ENCODE results near the gene MBNL1. TPM values are rescaled to one million over a fixed set of nuclear protein-coding genes. Genes with fewer than 3 reads are reported as not detected.
A peak's percentile ranks its signal among the peaks of the same experiment; 100 is the strongest.

The MBNL1 gene
- 10 to 100 TPM in 11 of 12 donors, not detected in 1; 53.2 to 85.7 (median 66.9) TPM for polyA plus RNA-seq (ENCODE audit: insufficient read length in 12 of 12)
- long read RNA-seq, donor 1, full-length matches to known transcripts = 5 of 28 reads
- long read RNA-seq, donor 1, partial matches to known transcripts = 23 of 28 reads
- long read RNA-seq, donor 1, other reads (novel, unspliced or antisense) = 0 of 28 reads
- long read RNA-seq, donor 2, full-length matches to known transcripts = 3 of 3 reads
- long read RNA-seq, donor 2, partial matches to known transcripts = 0 of 3 reads
- long read RNA-seq, donor 2, other reads (novel, unspliced or antisense) = 0 of 3 reads
- long read RNA-seq, donor 3, full-length matches to known transcripts = 1 of 1 reads
- long read RNA-seq, donor 3, partial matches to known transcripts = 0 of 1 reads
- long read RNA-seq, donor 3, other reads (novel, unspliced or antisense) = 0 of 1 reads
- long read RNA-seq, donor 4, full-length matches to known transcripts = 1 of 11 reads
- long read RNA-seq, donor 4, partial matches to known transcripts = 10 of 11 reads
- long read RNA-seq, donor 4, other reads (novel, unspliced or antisense) = 0 of 11 reads
- long read RNA-seq, donor 5, full-length matches to known transcripts = 11 of 82 reads
- long read RNA-seq, donor 5, partial matches to known transcripts = 71 of 82 reads
- long read RNA-seq, donor 5, other reads (novel, unspliced or antisense) = 0 of 82 reads
- long read RNA-seq, donor 6, full-length matches to known transcripts = 3 of 3 reads
- long read RNA-seq, donor 6, partial matches to known transcripts = 0 of 3 reads
- long read RNA-seq, donor 6, other reads (novel, unspliced or antisense) = 0 of 3 reads
- long read RNA-seq, donor 7, partial matches to known transcripts = 5 of 5 reads
- long read RNA-seq, donor 7, other reads (novel, unspliced or antisense) = 0 of 5 reads
- long read RNA-seq, donor 8, full-length matches to known transcripts = 6 of 6 reads
- long read RNA-seq, donor 8, partial matches to known transcripts = 0 of 6 reads
- long read RNA-seq, donor 8, other reads (novel, unspliced or antisense) = 0 of 6 reads
- long read RNA-seq, donor 9, full-length matches to known transcripts = 1 of 1 reads
- long read RNA-seq, donor 9, partial matches to known transcripts = 0 of 1 reads
- long read RNA-seq, donor 9, other reads (novel, unspliced or antisense) = 0 of 1 reads
- long read RNA-seq, donor 10, full-length matches to known transcripts = 7 of 7 reads
- long read RNA-seq, donor 10, partial matches to known transcripts = 0 of 7 reads
- long read RNA-seq, donor 10, other reads (novel, unspliced or antisense) = 0 of 7 reads
- long read RNA-seq, donor 11, full-length matches to known transcripts = 3 of 3 reads
- long read RNA-seq, donor 11, partial matches to known transcripts = 0 of 3 reads
- long read RNA-seq, donor 11, other reads (novel, unspliced or antisense) = 0 of 3 reads

GRCh38 chr3:152268555-152269055 lies at the start of gene MBNL1:
Gene MBNL1, plus strand, starts transcription at chr3:152268929. Its CDS starts 31,265 bp downstream, at chr3:152300194.
- DNase-seq = peak; percentile 88

GRCh38 chr3:152219216-152219615 lies 49.5 kb upstream of the MBNL1 start:
- DNase-seq = no peak

DNA sequence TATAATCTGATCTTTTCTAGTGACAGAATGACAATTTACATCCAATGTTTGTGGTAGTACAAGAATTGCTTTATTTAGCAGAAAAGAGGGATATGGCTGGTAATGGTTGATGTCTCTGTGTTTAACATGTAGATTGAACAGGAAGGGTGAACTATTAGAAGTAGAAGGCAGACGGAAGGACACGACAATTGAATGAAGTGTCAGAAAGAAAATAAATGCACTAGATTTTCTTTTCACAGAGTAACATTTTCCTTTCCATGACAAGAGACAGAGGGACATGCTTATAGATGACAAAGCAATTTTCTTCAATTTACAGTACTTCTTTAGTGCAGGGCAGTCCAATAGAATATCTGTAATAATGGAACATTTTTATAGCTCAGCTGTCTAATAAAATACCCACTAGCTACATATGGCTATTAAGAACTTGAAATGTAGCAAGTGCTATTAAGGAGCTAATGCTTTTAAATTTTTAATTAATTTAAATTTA lies 48.9 kb upstream of the MBNL1 start:
- DNase-seq = no peak

- DNase-seq = no peak
Measured at GRCh38 chr3:152222327-152222726, 46.4 kb upstream of the MBNL1 start.

DNA sequence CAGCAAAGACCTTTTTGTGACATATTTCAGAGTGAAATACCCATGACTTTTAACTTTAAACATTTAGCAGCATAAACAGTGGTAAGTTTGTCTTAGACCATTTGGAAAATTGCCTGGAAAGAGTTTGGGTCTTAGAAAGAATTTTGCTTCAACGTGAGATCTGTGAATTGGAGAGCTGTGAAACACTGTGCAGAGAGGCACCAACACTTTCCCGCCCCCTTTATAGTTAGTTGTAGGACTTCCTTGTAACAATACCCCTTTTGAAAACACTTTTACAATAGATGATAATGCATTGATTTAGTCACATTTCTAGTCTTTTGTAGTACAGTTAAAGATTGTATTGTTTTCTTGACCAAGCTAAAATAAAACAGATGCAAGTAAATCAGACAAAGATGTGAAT lies 43.5 kb upstream of the MBNL1 start:
- DNase-seq = no peak

GRCh38 chr3:152226176-152226575 lies 42.6 kb upstream of the MBNL1 start:
- no peak for DNase-seq

DNA sequence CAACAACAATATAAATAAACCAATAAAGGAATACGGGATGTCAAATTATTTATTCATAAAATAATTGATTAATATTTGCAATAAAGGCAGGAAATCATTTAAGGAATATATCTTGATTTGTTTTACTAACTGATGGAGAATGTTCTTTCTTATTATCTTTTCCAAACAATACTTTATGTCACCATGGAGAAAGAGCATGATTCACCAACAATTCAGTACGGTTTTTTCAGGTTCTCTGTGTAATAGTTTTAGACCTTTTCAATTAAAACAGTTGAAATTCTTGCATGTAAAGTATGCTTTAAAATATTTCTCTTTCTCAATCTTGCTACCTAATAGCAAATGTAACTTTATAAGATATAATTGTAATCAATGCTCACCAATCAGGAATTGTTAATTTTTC lies 41.7 kb upstream of the MBNL1 start:
- no peak for DNase-seq

- DNase-seq = no peak
Measured at GRCh38 chr3:152229692-152230091, 39.0 kb upstream of the MBNL1 start.

DNA sequence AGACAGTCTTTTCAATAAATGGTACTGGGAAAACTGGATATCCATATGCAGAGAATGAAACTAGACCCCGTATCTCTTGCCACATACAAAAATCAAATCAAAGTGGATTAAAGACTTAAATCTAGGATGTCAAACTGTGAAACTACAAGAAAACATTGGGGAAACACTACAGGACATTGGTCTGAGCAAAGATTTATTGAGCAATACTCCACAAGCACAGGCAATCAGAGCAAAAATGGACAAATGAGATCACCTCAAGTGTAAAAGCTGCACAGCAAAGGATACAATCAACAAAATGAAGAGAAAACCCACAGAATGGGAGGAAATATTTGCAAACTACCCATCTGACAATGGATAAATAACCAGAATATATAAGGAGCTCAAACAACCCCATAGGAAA lies 38.4 kb upstream of the MBNL1 start:
- no peak for DNase-seq

GRCh38 chr3:152232001-152232400 lies 36.7 kb upstream of the MBNL1 start:
- DNase-seq = no peak

DNA sequence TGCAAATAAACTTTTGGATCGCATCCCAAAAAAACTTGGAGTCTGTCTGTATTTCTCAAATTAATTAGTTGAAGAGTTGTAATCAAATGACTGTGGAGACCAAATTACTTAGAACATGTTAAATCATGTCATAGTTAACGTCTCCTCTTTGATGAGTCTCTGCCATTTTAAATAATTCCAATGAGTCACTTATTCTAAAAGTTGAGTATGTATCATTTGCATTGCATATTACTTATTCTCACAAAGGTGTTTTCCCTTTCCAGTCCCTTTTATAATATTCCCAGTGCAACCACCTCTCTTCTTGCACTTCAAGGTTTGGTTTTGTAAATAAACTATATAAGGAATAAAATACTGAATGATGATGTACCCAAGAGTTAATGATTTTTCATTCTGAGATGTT lies 36.0 kb upstream of the MBNL1 start:
- no peak for DNase-seq

GRCh38 chr3:152234657-152235375 lies 33.9 kb upstream of the MBNL1 start:
- DNase-seq = no peak

GRCh38 chr3:152235709-152236298 lies 32.9 kb upstream of the MBNL1 start:
- no peak for DNase-seq

DNA sequence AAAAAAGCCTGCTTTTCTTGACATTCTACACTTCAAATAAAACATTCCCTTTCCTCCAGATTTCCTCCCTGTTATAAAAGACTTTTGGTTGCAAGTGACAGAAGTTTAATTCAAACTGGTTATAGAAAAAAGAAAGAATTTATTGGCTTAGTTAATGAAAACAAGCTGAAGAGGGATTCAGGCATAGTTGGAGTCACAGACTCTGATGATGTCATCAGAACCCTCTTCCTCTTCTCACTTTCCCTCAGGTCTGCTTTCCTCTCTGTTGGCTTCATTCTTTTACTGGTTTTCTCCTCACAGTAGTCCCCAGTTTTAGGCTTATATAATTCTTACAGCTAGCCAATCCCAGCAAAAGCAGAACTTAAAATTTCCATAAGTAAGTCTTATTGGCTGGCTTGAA lies 32.0 kb upstream of the MBNL1 start:
- DNase-seq = no peak

GRCh38 chr3:152241142-152242017 lies 27.3 kb upstream of the MBNL1 start:
- DNase-seq = no peak

GRCh38 chr3:152243301-152243711 lies 25.4 kb upstream of the MBNL1 start:
- DNase-seq = no peak

GRCh38 chr3:152243721-152244516 lies 24.8 kb upstream of the MBNL1 start:
- no peak for DNase-seq

- DNase-seq = no peak
Measured at GRCh38 chr3:152244517-152244888, 24.2 kb upstream of the MBNL1 start.
